Naive thymus-derived CD4-positive, alpha-beta T cell (primary cell): ENCODE results near the gene DMD. TPM values are rescaled to one million over a fixed set of nuclear protein-coding genes. Genes with fewer than 3 reads are reported as not detected.

ENCODE experiments used
- ATAC-seq: fragments of 150-1000 bp; cut with Tn5 transposase; 2 replicates; pipeline ENCODE4 v1.10.0; 2021; ENCODE audit warnings: mild to moderate bottlenecking, moderate library complexity
- CTCF ChIA-PET: fragments of 350-600 bp; sonication (Branson Sonifier 250); formaldehyde crosslinking; loops from one replicate; lab custom pipeline; 2021; ENCODE audit warnings: antibody characterized with exemption; lab: Charles Lee
- POLR2A ChIA-PET: fragments of 350-600 bp; sonication (Branson Sonifier 250); formaldehyde crosslinking; loops from one replicate; lab custom pipeline; 2021; ENCODE audit warnings: antibody characterized with exemption, inconsistent platforms; lab: Charles Lee
- DNase-seq, 9 donors: peaks; one replicate each; pipeline versions ENCODE4 v3.0.0 to v3.0.0-alpha.2; 2020 to 2022; ENCODE audit warnings: mixed read lengths in 1 of 9
- H3K27ac ChIP-seq: one replicate; pipeline ENCODE4 v1.7.0; 2013; ENCODE audit warnings: mild to moderate bottlenecking, low read depth, low read length, moderate library complexity
- H3K27me3 ChIP-seq, 2 donors: one replicate each; pipeline ENCODE4 v1.7.0; 2013; ENCODE audit warnings: low read length in 2 of 2, mild to moderate bottlenecking in 2 of 2, moderate library complexity in 2 of 2; ENCODE audit not compliant: control insufficient read depth in 2 of 2, insufficient read depth in 2 of 2
- H3K36me3 ChIP-seq, 3 experiments: 1 replicate in 2 of 3; 2 replicates in 1 of 3; pipeline ENCODE4 v1.7.0; 2013; ENCODE audit warnings: low read length in 3 of 3, mild to moderate bottlenecking in 3 of 3, moderate library complexity in 1 of 3; ENCODE audit not compliant: insufficient read depth in 3 of 3, control insufficient read depth in 2 of 3
- H3K4me1 ChIP-seq, 2 donors: one replicate each; pipeline ENCODE4 v1.7.0; 2013; ENCODE audit warnings: low read length in 2 of 2, mild to moderate bottlenecking in 2 of 2, moderate library complexity in 1 of 2; ENCODE audit not compliant: control insufficient read depth in 2 of 2, insufficient read depth in 2 of 2
- H3K4me3 ChIP-seq: 2 replicates; pipeline ENCODE4 v1.7.0; 2013; ENCODE audit warnings: mild to moderate bottlenecking, low read length
- H3K9me3 ChIP-seq, 3 experiments: 1 replicate in 2 of 3; 2 replicates in 1 of 3; pipeline ENCODE4 v1.7.0; 2013; ENCODE audit warnings: low read length in 3 of 3; ENCODE audit not compliant: control insufficient read depth in 2 of 3
- H3K27ac Mint-ChIP-seq, 9 donors: one replicate each; pipeline ENCODE4 v1.8.0; 2020 to 2022; ENCODE audit warnings: mixed read lengths in 9 of 9, mild to moderate bottlenecking in 8 of 9, moderate library complexity in 5 of 9, inconsistent platforms in 2 of 9
- H3K27me3 Mint-ChIP-seq, 5 donors: one replicate each; pipeline ENCODE4 v1.8.0; 2021 to 2022; ENCODE audit warnings: mixed read lengths in 5 of 5, mild to moderate bottlenecking in 1 of 5
- H3K36me3 Mint-ChIP-seq, 5 donors: one replicate each; pipeline ENCODE4 v1.8.0; 2020 to 2022; ENCODE audit warnings: mixed read lengths in 5 of 5, mild to moderate bottlenecking in 3 of 5, inconsistent platforms in 1 of 5
- H3K4me1 Mint-ChIP-seq, 7 donors: one replicate each; pipeline ENCODE4 v1.8.0; 2020 to 2022; ENCODE audit warnings: mixed read lengths in 7 of 7, mild to moderate bottlenecking in 3 of 7, inconsistent platforms in 1 of 7
- H3K4me3 Mint-ChIP-seq, 10 donors: one replicate each; pipeline ENCODE4 v1.8.0; 2020 to 2022; ENCODE audit warnings: mild to moderate bottlenecking in 10 of 10, mixed read lengths in 10 of 10, moderate library complexity in 6 of 10, inconsistent platforms in 2 of 10
- H3K9me3 Mint-ChIP-seq, 11 donors: one replicate each; pipeline ENCODE4 v1.8.0; 2020 to 2022; ENCODE audit warnings: mixed read lengths in 11 of 11, mild to moderate bottlenecking in 4 of 11, inconsistent platforms in 1 of 11, moderate library complexity in 1 of 11
- intact Hi-C, 2 donors: fragments of 100-400 bp; cut with micrococcal nuclease; formaldehyde crosslinking; loops; one replicate each; pipeline ENCODE4 v1.15.1; 2023
- polyA plus RNA-seq, 2 donors: library from polyadenylated mRNA; unstranded; fragments of 300-500 nt; fragmentation: Illumina TruSeq; gene quantifications; one replicate each; pipeline ENCODE4 v1.2.3, GENCODE V29; 2021
- total RNA-seq, 6 experiments: library from RNA in 5 of 6; stranded (reverse) in 5 of 6; gene quantifications; 1 replicate in 5 of 6; 2 replicates in 1 of 6; pipeline ENCODE4 v1.2.3 and lab custom pipeline; 2021 to 2026

The DMD gene
- total and polyA plus RNA-seq, 7 experiments from 2014 or later: 0.02 to 4.9 (median 0.28) TPM; not detected in 3

DNA sequence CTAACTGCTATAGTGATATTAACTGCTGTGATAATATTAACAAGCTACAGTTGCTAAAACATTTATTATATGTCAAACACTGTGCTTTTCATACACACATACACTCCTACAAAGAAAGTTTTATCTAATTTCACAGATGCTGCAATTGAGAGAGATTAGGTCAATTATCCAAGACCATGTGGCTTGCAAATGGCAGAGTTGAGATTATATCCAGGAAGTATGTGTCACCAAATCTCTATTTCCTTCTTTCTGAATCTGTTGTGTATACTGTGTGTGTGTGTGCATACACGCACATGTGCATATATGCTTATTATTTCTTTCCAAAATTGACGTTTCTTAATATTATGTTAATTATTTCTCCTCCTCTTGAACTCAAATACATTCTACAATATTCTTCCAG, 1363.6 kb downstream of the DMD start:
- H3K27me3 Mint-ChIP-seq: no peaks in the 10 kb centered on the region
- ChIA-PET CTCF (no interaction called here), POLR2A (no interaction called here)
- H3K4me1 Mint-ChIP-seq: no peaks in the 10 kb centered on the region
- Histone ChIP-seq H3K9me3 (no peaks in the 10 kb centered on the region), H3K36me3 (no peaks in the 10 kb centered on the region), H3K4me3 (no peak overlapping the region), H3K27ac (no peak overlapping the region), H3K4me1 (no peaks in the 10 kb centered on the region), H3K27me3 (no peaks in the 10 kb centered on the region)
- no peak for ATAC-seq
- DNase-seq: no peak
- H3K27ac Mint-ChIP-seq: no peak overlapping the region
- H3K36me3 Mint-ChIP-seq: peaks cover 0 to 3% (median 0%) of the 10 kb centered on the region in 5 donors
- intact Hi-C loops: no loop called here
- H3K4me3 Mint-ChIP-seq: no peak overlapping the region
- peaks cover 0 to 10% (median 3%) of the 10 kb centered on the region in 11 donors for H3K9me3 Mint-ChIP-seq

DNA sequence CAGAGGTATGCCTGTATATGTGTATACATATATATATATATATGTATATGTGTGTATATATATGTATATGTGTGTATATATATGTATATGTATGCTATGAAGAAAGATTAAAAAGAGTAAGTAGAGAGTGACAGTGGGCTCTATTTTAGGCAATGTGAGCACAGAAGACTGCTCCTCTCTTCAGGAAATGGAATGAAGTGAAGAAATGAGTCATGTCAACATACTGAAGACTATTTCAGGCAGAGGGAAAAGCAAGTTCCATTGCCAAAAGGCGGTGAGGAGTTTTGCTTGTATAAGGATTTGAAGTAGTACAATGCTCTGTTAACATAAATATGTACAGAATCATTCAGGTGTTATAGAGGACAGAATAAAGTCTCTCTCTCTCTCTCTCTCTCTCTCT, 1366.3 kb downstream of the DMD start:
- no peaks in the 10 kb centered on the region for H3K36me3 Mint-ChIP-seq
- H3K27ac Mint-ChIP-seq: no peak overlapping the region
- ATAC-seq: no peak
- intact Hi-C loops: no loop called here
- CTCF ChIA-PET: no interaction called here
- H3K4me3 ChIP-seq: no peak overlapping the region
- POLR2A ChIA-PET: no interaction called here
- peaks cover 0 to 5% (median 0%) of the 10 kb centered on the region in 11 donors for H3K9me3 Mint-ChIP-seq
- DNase-seq: no peak
- no peaks in the 10 kb centered on the region for H3K27me3 Mint-ChIP-seq
- no peaks in the 10 kb centered on the region for H3K27me3 ChIP-seq
- H3K27ac ChIP-seq: no peak overlapping the region
- no peak overlapping the region for H3K4me3 Mint-ChIP-seq
- no peaks in the 10 kb centered on the region for H3K4me1 ChIP-seq
- H3K4me1 Mint-ChIP-seq: no peaks in the 10 kb centered on the region
- H3K9me3 ChIP-seq: no peaks in the 10 kb centered on the region
- H3K36me3 ChIP-seq: no peaks in the 10 kb centered on the region

DNA sequence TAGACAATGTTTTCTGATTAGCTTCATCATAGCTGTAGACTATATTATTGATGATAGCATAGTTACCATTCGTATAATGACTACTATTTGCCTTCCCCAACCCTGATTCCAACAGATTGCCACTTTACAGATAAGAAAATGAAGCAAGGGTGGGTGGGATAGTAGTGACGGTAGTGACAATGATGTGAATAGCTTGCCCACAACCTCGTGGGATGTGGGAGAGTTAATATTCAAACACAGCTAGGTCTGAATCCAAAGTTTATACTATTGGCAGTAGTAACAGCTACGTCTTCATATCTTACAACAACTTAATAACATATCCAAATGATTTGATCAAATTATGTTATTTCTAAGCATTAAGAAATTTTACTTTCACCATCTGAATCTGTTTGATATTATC, 1372.7 kb downstream of the DMD start:
- POLR2A ChIA-PET: no interaction called here
- Mint-ChIP-seq H3K27me3 (no peaks in the 10 kb centered on the region), H3K36me3 (no peaks in the 10 kb centered on the region), H3K9me3 (peaks cover 0 to 4% (median 0%) of the 10 kb centered on the region in 11 donors), H3K4me3 (no peak overlapping the region), H3K4me1 (no peaks in the 10 kb centered on the region), H3K27ac (no peak overlapping the region)
- DNase-seq: no peak
- CTCF ChIA-PET: no interaction called here
- H3K36me3 ChIP-seq: no peaks in the 10 kb centered on the region
- no peaks in the 10 kb centered on the region for H3K9me3 ChIP-seq
- no peak overlapping the region for H3K4me3 ChIP-seq
- H3K27me3 ChIP-seq: no peaks in the 10 kb centered on the region
- H3K4me1 ChIP-seq: no peaks in the 10 kb centered on the region
- intact Hi-C loops: no loop called here
- no peak for ATAC-seq
- no peak overlapping the region for H3K27ac ChIP-seq

DNA sequence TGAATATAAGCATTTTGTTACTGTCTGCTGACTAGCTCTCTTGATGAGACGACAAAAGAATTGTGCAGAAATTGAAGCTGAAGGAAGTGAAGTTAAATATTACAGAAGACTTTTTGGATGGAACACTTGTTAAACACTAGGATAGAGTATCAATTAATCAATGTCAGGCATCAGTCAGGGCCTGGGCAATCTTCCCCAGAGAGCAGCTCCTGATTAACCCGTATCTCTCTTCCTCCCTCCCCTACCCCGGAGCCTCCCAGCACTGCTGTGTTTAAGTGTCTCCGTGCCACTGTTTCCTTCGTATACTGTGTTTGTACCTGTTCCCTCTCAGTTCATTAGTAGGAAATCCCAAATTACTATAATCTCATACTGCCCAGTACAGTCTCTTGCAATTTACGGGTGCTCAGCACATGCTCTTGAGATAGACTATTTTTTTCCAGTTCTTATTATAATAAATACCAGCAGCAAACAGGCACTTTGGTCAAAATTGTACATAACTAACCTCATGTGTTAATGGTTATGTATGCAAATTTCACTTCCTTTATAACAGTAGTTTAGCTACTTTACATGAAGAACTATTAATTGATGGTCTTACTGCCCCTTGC, 1373.8 kb downstream of the DMD start:
- Histone ChIP-seq H3K27ac (no peak overlapping the region), H3K9me3 (no peaks in the 10 kb centered on the region), H3K4me3 (no peak overlapping the region), H3K4me1 (no peaks in the 10 kb centered on the region), H3K36me3 (no peaks in the 10 kb centered on the region), H3K27me3 (no peaks in the 10 kb centered on the region)
- Mint-ChIP-seq H3K27ac (no peak overlapping the region), H3K4me1 (no peaks in the 10 kb centered on the region), H3K27me3 (no peaks in the 10 kb centered on the region), H3K36me3 (no peaks in the 10 kb centered on the region), H3K9me3 (peaks cover 0 to 2% (median 0%) of the 10 kb centered on the region in 11 donors), H3K4me3 (no peak overlapping the region)
- no peak for DNase-seq
- intact Hi-C loops: no loop called here
- CTCF ChIA-PET: no interaction called here
- POLR2A ChIA-PET: no interaction called here
- ATAC-seq: no peak

DNA sequence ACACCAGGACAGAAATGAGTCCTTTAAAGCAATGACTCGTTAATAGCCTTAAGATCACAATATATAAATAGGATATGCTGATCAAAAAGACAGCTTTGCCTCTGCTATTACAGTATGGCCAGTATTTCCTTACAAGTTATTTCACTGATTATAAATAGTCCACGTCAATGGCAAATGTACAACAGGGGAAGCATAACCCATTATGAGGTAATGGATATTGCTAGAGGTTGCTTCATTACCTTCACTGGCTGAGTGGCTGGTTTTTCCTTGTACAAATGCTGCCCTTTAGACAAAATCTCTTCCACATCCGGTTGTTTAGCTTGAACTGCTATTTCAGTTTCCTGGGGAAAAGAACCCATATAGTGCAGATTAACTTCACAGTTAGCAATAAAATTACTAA, 1374.9 kb downstream of the DMD start:
- ChIA-PET CTCF (no interaction called here), POLR2A (no interaction called here)
- Histone ChIP-seq H3K36me3 (no peaks in the 10 kb centered on the region), H3K27me3 (no peaks in the 10 kb centered on the region), H3K4me3 (no peak overlapping the region), H3K4me1 (no peaks in the 10 kb centered on the region), H3K9me3 (no peaks in the 10 kb centered on the region), H3K27ac (no peak overlapping the region)
- no peak for DNase-seq
- H3K4me1 Mint-ChIP-seq: no peaks in the 10 kb centered on the region
- no peak for ATAC-seq
- H3K4me3 Mint-ChIP-seq: no peak overlapping the region
- H3K27me3 Mint-ChIP-seq: no peaks in the 10 kb centered on the region
- no peak overlapping the region for H3K27ac Mint-ChIP-seq
- intact Hi-C loops: no loop called here
- H3K36me3 Mint-ChIP-seq: no peaks in the 10 kb centered on the region
- H3K9me3 Mint-ChIP-seq: peaks cover 0 to 2% (median 0%) of the 10 kb centered on the region in 11 donors

DNA sequence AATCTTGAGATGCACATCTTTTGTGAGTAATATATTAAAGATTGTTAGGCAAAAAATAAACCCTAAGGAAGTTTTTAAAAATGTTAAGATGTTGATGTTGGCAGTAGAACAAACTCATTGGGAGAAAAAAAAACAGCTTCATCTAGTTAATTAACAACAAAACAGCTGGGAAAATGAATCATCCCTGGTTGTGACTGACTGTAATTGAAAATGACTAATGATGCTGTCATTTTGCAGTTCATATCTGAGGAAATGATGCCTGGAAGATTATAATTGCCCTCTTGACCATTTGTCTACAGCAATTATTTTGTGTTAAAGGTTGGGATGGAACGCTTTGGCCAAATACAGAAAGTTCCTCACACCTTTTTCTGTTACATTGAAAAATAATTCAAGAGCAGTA, 1379.1 kb downstream of the DMD start:
- intact Hi-C loops: no loop called here
- H3K9me3 Mint-ChIP-seq: peaks cover 0 to 1% (median 0%) of the 10 kb centered on the region in 11 donors
- no peaks in the 10 kb centered on the region for H3K27me3 ChIP-seq
- H3K27ac Mint-ChIP-seq: no peak overlapping the region
- POLR2A ChIA-PET: no interaction called here
- CTCF ChIA-PET: no interaction called here
- H3K4me1 ChIP-seq: no peaks in the 10 kb centered on the region
- no peaks in the 10 kb centered on the region for H3K27me3 Mint-ChIP-seq
- no peak overlapping the region for H3K4me3 ChIP-seq
- H3K9me3 ChIP-seq: no peaks in the 10 kb centered on the region
- no peak overlapping the region for H3K27ac ChIP-seq
- no peak overlapping the region for H3K4me3 Mint-ChIP-seq
- no peak for DNase-seq
- ATAC-seq: no peak
- H3K36me3 Mint-ChIP-seq: no peaks in the 10 kb centered on the region
- H3K4me1 Mint-ChIP-seq: no peaks in the 10 kb centered on the region
- H3K36me3 ChIP-seq: no peaks in the 10 kb centered on the region

DNA sequence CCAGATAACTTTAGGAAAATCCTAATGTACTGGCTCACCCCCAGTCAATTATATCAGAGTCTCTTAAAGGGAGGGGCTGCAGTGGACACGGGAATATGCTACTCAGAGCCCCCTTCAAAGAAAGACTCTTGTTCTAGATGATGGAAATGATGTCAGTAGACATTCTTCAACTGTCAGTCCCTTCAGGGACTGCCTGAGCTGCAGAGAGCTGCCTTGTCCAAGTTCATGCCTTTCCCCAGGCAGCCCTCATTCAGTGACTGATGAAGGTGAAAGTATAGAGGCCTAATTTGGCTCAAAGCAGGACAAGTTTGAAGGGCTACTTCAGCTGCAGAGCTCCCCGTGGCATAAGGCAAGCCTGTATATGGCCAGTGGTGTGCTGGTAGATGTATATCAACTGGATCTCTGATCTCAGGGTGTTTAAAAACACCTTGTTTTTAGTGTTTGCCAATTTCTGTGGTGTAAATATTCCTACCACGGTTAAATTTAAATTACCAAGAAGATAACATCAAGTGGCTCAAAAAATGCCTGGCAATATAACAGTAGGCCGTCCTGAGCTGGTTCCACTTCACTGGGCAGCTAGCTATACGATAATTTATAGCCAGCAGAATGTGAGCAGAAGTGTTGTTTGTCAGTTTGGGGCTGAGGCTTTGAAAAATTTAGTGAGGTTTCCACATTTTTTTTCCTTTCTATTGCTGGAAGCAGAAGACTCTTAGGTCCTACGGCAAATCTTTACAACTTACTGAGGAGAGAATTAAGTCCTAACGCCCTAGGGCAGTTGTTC, 1390.7 kb downstream of the DMD start:
- no peak overlapping the region for H3K27ac ChIP-seq
- H3K9me3 ChIP-seq: no peaks in the 10 kb centered on the region
- H3K4me3 ChIP-seq: no peak overlapping the region
- ChIA-PET CTCF (no interaction called here), POLR2A (no interaction called here)
- Mint-ChIP-seq H3K27me3 (no peaks in the 10 kb centered on the region), H3K27ac (no peak overlapping the region), H3K36me3 (no peaks in the 10 kb centered on the region), H3K4me3 (no peak overlapping the region), H3K4me1 (no peaks in the 10 kb centered on the region), H3K9me3 (peaks cover 0 to 5% (median 0%) of the 10 kb centered on the region in 11 donors)
- H3K4me1 ChIP-seq: no peaks in the 10 kb centered on the region
- ATAC-seq (no peak), DNase-seq (no peak)
- intact Hi-C loops: no loop called here
- H3K27me3 ChIP-seq: no peaks in the 10 kb centered on the region
- no peaks in the 10 kb centered on the region for H3K36me3 ChIP-seq
